Fibroblast of the conjunctiva (primary cell): ENCODE data around the gene NUB1.
A peak's percentile ranks its signal among the peaks of the same experiment; 100 is the strongest.

Experiments used
- DNase-seq: peaks from one replicate; pipeline ENCODE4 v3.0.0-alpha.2; 2010; ENCODE audit warnings: low read depth

Gene NUB1

GRCh38 chr7:151345576-151346469 is 4.2 kb downstream of the NUB1 start:
- no peak for DNase-seq

- DNase-seq: no peak
Observed at GRCh38 chr7:151346470-151346769, 4.8 kb downstream of the NUB1 start.

GRCh38 chr7:151347200-151347599 is 5.6 kb downstream of the NUB1 start:
- DNase-seq: no peak

GRCh38 chr7:151348970-151349369 is 7.4 kb downstream of the NUB1 start:
- DNase-seq: no peak

DNA sequence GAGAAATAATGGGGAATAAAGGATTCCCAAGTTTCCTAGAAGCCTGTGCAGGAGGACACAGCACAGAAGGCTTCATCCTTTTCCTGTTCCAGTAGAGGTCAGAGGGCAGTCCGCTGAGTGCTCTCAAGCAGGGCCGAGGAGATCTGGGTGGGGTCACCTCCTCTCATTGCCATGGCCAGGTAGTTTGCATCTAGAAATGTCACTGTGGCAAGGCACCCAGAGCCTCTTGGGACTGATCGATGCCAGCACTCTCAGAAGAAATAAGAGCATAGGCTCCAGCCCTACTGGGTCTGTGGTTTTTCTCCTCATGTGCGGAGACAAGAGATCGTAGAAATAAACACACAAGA is 7.9 kb downstream of the NUB1 start:
- no peak for DNase-seq

DNA sequence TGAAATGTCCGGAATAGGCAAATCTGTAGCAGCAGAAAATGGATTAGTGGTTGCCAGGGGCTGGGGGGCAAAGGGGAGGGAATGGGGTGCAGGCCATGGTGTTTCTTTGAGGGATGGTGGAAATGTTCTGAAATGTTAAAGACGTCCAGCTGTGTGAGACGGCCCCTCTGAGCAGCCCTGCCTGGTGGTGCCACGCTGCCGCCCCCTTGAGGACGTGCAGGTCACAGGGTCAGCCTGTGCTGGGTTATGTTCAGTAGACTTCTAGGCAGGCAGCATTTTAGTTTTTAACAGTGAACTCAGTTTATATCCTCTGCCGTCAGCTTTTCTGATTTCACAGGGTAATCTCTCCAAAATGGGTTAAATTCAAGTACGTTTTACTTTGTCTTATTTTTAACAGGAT is 9.4 kb downstream of the NUB1 start:
- no peak for DNase-seq

DNA sequence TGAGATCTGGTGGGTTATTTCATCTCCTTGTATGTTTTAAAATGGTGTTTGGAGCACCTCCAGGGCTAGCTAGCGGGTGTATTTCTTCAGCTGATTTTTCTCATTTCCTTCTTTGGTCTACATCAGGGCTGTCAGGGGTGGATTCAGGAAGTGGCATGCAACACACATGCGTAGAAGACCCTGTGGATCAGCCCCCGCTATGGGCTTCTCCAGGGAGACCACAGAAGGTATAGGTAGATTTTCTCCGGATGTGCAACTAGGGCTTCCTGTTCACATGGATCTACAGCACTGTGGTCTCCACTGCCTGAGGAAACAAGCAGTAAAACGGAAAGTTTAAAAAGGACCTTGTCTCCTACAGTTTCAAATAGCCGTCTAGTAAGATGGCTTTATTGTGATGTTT is 10.4 kb downstream of the NUB1 start:
- DNase-seq: no peak

GRCh38 chr7:151352512-151352911 is 10.9 kb downstream of the NUB1 start:
- no peak for DNase-seq

- DNase-seq: no peak
Observed at GRCh38 chr7:151361193-151361959, 19.8 kb downstream of the NUB1 start.

- DNase-seq: no peak
Observed at GRCh38 chr7:151363182-151363581, 21.6 kb downstream of the NUB1 start.

GRCh38 chr7:151366166-151366879 is 24.7 kb downstream of the NUB1 start:
- DNase-seq: no peak

DNA sequence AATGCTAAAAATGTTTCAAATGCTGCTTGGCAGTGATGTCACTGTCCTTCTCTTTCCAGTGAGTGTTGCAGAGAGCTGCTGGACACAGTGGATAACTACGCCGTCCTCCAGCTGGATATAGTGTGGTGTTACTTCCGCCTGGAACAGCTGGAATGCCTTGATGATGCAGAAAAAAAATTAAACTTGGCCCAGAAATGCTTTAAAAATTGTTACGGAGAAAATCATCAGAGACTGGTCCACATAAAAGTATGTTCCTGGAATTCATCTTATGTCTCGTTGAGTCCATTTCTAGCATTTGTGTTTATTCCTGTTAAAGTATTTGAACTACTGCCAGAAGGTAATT is 25.2 kb downstream of the NUB1 start:
- DNase-seq: no peak

- DNase-seq: no peak
Observed at GRCh38 chr7:151367284-151367683, 25.7 kb downstream of the NUB1 start.

DNA sequence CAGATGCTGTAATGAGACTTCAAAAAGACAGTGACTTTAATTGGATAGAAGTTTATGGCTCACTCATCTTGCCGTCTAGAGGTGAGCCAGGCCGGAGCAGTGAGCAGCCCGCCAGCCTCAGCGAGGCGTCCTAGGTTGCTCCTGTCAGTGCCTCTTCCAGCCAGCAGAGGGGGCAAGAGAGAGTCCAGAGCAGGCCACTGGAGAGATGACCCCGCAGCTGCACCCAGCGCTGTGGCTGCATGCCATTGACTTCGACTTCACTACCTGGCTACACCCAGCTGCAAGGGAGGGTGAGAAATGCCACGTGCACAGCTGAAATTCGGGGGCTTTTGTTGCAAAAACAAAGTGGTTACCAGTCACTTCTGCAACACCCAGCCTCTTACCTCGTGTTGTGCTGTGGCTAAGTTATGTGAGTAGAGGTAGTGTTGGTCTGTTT is 26.5 kb downstream of the NUB1 start:
- DNase-seq: peak; percentile 64

DNA sequence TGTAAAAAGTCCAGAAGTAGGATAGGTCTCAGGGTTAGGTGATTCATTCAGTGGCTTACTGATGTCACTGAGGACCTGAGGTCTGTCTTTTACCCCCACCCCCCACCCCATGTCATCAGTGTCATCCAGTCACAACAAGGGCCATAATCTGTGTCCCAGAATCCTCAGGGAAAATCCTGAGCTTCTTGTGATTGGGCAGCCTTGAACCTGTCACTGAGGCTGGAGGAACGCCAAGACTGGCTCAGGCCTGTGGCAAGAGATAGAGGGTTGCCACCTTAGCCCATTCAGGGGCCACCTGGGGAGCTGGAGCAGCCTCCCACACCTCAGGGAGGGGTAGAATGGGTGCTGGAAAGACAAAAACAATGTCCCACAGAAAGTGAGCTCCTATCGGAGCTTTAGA is 29.7 kb downstream of the NUB1 start:
- DNase-seq: no peak

- no peak for DNase-seq
Observed at GRCh38 chr7:151372612-151373265, 31.1 kb downstream of the NUB1 start.

GRCh38 chr7:151373599-151373998 is 32.0 kb downstream of the NUB1 start:
- DNase-seq: no peak

DNA sequence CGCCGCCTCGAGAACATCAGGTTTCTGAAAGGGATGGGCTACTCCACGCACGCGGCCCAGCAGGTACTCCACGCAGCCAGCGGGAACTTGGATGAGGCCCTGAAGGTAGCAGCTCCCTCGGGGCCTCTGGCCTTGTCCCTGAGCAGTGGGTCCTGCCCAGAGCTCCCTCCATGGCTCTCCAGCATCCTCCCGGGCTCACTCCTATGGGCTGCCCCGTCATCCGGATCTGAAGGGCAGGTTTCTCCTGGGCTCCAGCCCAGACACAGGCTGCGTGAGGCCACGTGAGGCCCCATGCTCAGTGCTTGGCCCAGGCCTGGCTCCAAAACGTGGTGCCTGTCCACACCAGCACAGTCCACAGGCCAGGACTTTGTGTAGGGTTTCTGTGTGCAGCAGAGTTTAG is 32.5 kb downstream of the NUB1 start:
- no peak for DNase-seq

DNA sequence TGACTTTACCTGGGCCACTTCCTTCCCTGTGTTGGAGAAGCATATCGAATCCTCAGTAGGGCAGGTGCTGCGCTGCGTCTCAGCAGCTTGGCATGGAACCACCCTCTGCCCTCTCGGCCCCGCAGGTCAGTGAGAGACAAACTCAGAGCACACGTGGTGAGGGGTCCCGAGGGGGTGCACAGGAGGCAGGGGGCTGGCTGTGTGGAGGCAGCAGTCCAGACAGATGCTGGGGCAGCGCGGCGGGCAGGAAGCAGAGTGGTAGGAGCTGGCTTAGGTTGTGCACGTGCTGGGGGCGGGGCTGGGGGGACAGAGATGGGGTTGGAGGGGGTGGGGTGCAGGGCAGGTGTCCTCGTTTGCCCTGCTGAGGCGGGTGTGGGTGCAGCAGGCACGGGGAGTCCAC is 33.1 kb downstream of the NUB1 start:
- no peak for DNase-seq

GRCh38 chr7:151375530-151376217 is 34.1 kb downstream of the NUB1 start:
- no peak for DNase-seq

DNA sequence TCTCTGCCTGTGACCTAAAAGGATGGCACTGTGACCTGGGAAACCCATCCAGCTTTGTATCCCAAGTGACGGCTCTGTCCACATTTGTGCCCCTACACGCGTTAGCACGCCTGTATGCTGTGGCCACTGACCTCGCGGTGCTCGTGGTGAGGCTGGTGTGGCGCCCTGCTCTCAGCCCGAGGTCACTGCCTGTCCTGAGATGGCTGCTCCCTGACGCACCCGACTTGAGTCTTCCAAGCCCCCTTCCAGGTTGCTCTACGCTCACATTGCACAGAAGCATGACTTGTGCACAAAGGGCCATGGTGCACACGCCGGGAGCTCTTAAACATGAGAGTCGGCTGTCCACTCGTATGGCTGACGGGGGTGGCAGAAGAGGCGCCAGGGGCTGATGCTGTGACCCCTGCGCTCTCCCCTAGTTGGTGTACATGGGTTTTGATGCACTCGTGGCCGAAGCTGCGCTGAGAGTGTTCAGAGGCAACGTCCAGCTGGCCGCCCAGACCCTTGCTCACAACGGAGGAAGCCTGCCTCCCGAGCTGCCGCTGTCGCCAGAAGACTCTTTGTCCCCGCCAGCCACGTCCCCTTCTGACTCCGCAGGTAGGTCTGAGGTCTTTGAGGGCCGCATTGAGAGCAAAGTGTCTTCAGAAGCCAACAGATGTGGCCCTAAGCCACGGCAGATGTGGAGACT is 34.7 kb downstream of the NUB1 start:
- DNase-seq: no peak
